HG02885 (cell line): ENCODE measurements around the gene AOPEP.

Experiments
- ATAC-seq: cut with Tn5 transposase; IDR thresholded peaks from one replicate; pipeline ENCODE4 v1.9.1; 2021; ENCODE audit warnings: mild to moderate bottlenecking; ENCODE audit not compliant: unreplicated experiment, poor library complexity

Gene AOPEP

GRCh38 chr9:94713436-94714215 is 12.9 kb upstream of the AOPEP start:
- no peak for ATAC-seq

GRCh38 chr9:94714494-94714893 is 12.0 kb upstream of the AOPEP start:
- no peak for ATAC-seq

- no peak for ATAC-seq
Observed at GRCh38 chr9:94717761-94718160, 8.7 kb upstream of the AOPEP start.

DNA sequence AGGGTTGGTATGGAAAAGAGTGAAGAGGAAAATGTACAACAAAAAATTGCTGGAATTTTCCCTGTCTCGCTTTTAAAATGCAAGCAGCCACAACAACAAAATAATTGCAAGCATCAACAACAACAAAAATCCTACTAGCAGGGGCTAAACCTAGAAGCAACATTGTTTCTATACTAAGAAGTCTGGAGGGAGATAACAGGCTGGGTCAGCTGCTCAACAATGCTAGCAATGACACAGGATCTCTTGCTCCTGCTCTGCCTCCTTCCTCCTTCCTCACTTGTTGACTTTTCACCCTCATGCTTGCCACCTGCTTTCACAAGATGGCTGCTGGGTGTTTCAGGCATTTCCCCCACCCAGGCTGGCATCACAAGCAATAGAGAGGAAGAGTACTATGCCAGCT is 7.6 kb upstream of the AOPEP start:
- ATAC-seq: no peak

DNA sequence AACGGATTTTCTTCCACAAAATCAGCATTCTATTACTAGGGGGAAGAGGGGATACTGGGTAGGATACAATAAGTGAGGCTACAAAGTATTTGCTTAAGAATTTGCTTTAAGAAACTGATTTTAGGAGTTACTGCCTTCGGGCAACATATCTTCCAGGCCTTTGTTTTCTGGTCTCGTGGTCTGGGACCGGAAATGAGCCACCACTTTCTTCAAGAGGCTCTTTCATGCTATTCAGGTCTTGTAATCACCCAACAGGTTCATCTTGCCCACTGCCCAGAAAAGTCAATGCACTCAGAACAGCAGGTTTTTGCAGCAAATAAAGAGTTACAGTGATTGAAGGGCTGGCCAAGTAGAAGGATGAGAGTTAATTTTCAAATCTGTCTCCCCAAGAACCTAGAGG is 6.6 kb upstream of the AOPEP start:
- no peak for ATAC-seq

DNA sequence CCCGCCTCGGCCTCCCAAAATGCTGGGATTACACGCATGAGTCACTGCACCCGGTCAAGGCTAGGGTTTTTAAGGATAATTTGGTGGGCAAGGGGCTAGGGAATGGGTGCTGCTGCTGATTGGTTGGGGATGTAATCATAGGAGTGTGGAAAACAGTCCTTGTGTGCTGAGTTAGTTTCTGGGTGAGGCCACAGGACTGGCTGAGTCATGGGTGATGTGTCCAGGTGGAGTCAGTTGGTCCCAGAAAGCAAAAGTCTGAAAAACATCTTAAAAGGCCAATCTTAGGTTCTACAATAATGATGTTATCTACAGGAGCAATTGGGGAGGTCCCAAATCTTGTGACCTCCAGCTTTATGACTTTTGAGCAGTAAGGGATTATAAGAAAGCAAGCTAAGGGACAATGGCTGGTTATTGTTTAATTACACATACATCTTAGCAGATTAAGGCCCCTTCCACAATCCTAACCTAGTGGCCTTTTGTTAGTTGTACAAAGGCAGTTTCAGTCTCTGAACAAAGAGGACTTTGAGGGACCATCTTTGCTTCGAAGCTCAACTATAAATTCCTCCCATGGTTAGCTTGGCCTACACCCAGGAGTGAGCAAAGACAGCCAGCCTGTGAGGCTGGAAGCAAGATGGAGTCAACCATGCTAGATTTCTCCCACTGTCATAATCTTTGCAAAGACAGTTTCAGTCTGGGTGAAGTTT is 5.5 kb upstream of the AOPEP start:
- no peak for ATAC-seq

DNA sequence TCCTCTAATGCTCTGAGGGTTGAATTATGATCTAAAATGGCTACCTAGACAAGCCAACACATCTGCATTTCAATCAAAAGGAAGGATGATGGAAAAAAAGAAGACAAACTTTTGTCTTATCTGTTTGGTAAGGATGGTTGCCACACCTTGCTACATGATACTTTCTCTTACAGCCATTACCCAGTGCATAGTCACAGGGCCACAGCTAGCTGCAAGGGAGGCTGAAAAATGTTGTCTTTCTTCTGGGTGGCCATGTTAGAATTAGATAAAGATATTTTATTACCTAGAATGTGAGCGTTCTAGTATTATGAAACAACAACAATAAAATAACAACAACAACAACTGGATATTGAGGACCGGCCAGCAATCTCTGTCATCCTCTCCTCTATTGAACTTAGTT is 4.7 kb upstream of the AOPEP start:
- no peak for ATAC-seq

DNA sequence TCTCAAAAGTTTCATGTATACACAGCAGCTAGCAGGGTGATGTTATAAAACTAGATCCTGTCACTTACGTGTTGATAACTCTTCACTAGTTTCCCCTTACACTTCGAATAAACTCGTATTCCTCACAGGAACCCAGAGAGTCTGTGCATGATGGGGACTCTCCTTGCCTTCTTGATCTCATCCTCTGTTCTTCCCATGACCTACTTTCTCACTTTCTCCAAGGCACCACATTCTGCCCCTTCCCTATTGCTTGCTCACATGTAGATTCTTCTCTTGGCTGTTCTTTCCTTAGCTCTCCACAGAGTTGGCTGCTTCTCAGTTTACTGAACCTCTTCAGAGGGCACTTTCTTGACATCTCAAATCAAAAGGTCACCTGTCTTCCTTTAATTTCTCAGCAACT is 1.2 kb upstream of the AOPEP start:
- no peak for ATAC-seq

GRCh38 chr9:94728719-94729118 is 2.2 kb downstream of the AOPEP start:
- no peak for ATAC-seq

DNA sequence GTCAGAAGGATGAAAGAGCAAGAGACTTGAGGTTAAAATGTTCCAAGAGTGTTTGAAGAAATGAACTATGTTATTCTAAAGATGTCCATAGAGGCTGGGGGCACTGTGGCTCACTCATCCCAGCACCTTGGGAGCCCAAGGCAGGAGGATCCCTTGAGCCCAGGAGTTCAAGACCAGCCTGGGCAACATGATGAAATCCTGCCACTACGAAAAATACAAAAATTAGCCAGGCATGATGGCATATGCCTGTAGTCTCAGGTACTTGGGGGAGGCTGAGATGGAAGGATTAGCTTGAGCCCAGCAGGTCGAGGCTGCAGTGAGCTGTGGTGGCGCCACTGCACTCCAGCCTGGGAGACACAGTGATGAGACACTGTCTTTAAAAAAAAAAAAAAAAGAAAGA is 2.7 kb downstream of the AOPEP start:
- ATAC-seq: no peak

DNA sequence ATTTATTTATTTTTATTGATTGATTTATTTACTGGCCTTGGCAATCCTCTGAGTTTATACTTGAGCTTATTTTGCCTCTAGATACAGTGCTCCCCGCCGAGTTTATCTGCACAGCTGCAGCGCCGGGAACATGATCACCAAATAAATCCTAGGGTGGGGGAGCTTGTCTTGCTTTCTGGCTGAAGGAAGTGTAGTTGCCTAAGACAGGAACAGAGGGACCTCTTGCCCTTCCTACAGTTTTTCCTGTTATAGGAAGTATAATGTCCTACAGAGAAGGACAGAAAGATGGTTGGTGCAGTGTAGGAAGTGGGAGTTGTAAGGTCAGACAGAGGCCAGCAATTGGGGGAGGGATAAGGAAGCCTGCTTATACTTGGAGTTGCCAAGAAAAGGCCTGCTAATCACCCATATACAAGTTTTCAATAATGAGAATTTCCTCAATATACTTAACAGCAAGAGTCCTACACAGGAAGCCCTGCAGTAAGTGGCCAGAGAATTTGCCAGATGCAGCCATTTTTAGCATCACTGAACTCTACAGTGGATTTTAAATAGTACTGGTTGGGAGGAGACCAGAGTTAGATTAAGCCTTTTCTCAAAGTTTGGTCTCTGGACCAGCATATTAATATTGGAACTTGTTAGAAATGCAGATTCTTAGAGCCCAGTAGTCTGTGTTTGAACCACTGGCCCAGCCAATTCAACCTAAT is 7.7 kb downstream of the AOPEP start:
- ATAC-seq: no peak

GRCh38 chr9:94736759-94737158 is 10.3 kb downstream of the AOPEP start:
- ATAC-seq: no peak

DNA sequence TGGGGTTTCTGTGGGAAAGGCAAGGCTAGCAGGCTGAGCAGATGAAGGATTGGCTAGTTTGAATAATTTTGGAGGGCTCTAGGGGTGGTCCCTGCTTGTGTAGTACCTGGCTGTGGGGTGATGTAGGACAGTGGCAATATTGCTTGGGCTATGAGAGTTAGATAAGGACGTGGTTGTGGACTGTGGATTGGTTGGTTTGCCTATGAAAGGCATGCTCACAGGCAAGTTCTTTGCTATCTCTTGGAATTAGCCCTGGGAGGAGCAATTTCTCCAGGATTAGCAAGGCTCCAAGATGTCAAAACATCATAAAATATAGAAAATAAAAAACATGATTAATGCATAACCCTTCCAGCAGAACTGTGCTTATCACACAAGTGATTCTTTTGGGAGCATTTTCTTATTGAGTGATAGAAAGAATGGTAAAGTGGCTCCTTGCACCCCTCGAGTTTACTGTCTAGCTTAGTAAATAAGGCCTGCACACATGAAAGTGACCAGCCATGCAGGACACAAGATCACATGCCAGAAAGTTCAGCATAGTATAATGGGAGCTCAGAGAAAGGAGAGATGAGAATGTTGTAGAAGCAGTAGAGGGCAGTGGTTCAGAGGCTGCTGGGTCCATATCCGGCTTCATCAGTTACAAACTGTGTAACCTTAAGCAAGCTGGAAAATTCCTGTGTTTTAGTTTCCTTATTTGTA is 13.8 kb downstream of the AOPEP start:
- ATAC-seq: no peak

GRCh38 chr9:94741866-94742265 is 15.4 kb downstream of the AOPEP start:
- no peak for ATAC-seq

DNA sequence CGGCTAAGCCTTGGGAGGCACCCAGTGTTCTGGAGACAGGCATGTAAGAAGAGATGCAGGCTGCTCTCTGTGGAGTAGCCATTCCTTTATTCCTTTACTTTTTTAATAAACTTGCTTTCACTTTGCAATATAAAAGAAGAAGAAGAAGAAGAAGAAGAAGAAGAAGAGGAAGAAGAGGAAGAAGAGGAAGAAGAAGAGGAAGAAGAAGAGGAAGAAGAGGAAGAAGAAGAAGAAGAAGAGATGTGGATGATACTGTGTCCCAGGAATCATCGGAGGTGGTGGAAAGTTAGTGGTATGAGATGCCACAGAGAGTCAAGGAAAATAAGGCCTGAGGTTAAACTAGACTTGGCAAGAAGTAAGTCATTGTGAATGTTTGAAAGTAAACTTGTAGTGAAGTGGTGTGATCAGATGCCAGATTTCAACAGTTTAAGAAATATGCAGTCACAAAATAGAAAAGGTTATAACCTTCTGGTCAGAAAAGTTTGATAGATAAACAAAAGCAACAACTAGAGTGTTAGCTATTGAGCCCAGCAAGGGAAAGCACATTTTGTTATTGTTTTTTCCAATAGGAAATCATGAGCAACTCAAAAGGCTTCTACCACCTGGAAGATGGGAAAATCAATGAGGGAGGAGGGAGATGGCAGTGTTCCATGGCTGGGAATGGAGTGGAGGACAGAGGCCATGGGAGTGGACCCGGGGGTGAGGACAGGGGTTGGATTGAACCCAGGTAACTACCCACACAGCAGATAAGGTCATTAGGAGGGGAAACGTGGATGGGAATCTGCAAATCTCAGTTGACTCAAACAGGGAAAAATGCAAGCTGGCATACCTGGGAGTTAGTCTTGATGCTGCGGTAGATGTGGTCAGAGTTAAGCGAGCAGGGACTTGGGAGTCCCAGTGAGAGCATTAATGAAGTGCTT is 16.8 kb downstream of the AOPEP start:
- ATAC-seq: no peak

DNA sequence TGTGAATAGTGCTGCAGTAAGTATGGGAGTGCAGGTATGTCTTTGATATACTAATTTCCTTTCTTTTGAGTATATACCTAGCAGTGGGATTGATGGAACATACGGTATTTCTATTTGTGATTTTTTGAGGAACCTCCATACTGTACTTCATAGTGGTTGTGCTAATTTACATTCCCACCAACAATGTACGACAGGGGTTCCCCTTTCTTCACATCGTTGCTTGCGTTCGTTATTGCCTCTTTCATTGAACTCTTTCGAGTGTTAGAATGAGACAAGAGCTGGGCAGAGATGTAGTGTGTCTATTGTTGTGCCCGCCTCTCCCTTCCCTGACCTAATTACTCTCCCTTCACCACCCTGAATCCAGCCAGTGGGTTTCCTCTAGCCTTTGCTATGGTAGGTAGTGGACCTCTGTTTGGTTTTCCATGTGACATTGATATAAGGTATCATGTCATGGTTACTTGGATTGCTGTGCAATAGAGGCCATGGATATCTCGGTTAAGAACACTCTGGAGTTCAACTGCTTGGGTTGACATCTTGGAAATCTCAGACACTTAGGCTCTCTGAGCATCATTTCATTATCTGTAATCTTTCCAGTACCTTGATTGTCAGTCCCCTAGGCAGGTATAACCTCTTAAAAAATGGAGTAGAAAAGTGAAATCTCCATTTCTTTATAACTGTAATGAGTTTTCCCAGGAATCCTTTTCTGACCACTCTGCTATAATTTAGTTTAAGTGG is 19.5 kb downstream of the AOPEP start:
- ATAC-seq: no peak

DNA sequence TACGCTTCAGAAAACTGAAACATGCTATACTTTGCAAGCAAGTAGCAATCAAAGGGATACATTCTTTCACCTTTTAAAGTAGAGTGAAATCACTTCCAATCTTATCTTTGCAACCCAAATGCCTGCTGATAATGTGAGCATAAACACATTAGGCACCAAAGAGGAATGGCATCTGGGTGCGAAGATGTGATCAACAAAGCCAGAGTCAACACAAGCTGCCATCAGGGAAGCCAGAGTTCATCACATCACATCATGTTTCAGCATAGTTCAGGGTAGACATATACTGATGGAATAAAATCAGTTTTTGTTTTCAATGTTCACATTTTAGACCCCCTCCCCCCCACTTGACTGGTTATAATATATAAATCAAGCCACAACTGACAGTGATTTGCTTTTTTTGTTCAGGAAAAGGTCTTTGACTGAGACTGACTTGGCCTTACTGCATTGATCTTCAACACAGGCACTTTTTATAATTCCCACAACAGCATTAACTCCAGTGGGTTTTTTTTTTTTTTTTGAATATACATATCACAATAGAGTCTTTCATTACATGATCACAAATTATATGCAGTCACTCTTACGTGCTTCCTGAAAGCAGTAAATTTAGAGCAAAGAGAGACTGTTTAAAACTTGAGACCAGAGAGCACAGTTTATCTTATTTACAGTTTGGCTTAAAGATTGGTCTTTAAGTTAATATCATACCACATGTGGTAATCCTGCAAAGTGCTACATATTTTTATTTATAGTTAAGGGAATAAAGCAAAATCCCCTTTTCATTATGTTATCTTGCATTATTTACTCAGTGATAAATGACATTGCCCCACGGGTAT is 20.3 kb downstream of the AOPEP start:
- ATAC-seq: no peak

DNA sequence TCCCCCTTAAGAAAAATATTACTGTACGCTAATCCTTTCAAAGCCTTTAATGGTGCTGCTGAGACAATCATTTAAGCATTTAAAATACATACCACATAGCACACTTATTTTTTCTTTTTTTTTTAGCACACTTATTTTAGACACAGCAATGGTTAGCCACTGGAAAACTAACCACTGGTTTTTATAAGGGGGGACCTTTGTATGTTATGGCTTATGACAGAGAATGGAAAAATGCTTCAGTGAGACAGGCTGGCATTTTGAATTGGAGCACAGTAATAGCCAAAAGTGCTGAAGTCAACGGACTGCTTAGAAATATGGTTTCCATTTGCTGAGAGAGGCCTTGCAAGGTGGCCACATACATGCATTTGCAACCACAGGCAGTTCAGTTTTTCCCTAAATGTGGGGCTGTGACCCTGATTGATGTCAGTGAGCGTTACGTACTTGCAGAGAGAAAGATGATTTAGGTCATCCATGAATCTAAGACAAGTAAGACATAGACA is 28.5 kb downstream of the AOPEP start:
- ATAC-seq: no peak
